Smooth muscle cell (in vitro differentiated cells): Measurements from ENCODE around the gene GNPTG. TPM values are rescaled to one million over a fixed set of nuclear protein-coding genes. Genes with fewer than 3 reads are reported as not detected.
A peak's percentile ranks its signal among the peaks of the same experiment; 100 is the strongest.

Experiments used
- DNase-seq: peaks from one replicate; lab custom pipeline; 2025; ENCODE audit not compliant: unreplicated experiment; lab: John Stamatoyannopoulos, UW
- H2AFZ ChIP-seq: fragments of 200-600 bp; sonication (generic); 2 replicates; pipeline ENCODE4 v1.6.0; 2016; ENCODE audit warnings: antibody characterized with exemption, low read depth, mild to moderate bottlenecking
- H3F3A ChIP-seq: fragments of 200-600 bp; sonication (generic); 2 replicates; pipeline ENCODE4 v1.6.0; 2017; ENCODE audit warnings: antibody characterized with exemption, low read depth
- H3K27ac ChIP-seq: fragments of 200-600 bp; sonication (generic); 2 replicates; pipeline ENCODE4 v1.5.1; 2016; ENCODE audit warnings: low read depth, mild to moderate bottlenecking
- H3K27me3 ChIP-seq: fragments of 200-600 bp; sonication (generic); 2 replicates; pipeline ENCODE4 v1.6.1; 2016; ENCODE audit warnings: low read depth, mild to moderate bottlenecking
- H3K36me3 ChIP-seq: fragments of 200-600 bp; sonication (generic); 2 replicates; pipeline ENCODE4 v1.5.1; 2016; ENCODE audit warnings: low read depth
- H3K4me1 ChIP-seq: fragments of 200-600 bp; sonication (generic); 2 replicates; pipeline ENCODE4 v1.5.1; 2016; ENCODE audit warnings: low read depth
- H3K4me2 ChIP-seq: fragments of 200-600 bp; sonication (generic); 2 replicates; pipeline ENCODE4 v1.6.0; 2016; ENCODE audit warnings: mild to moderate bottlenecking
- H3K4me3 ChIP-seq: fragments of 200-600 bp; sonication (generic); 2 replicates; pipeline ENCODE4 v1.5.1; 2016; ENCODE audit warnings: mild to moderate bottlenecking
- H3K79me2 ChIP-seq: fragments of 200-600 bp; sonication (generic); 2 replicates; pipeline ENCODE4 v1.6.0; 2016; ENCODE audit warnings: low read depth, mild to moderate bottlenecking
- H3K9ac ChIP-seq: fragments of 200-600 bp; sonication (generic); 2 replicates; pipeline ENCODE4 v1.6.0; 2016; ENCODE audit warnings: low read depth
- H3K9me3 ChIP-seq: fragments of 200-600 bp; sonication (generic); replicated peaks from 2 replicates; pipeline ENCODE4 v1.5.1; 2016; ENCODE audit warnings: low read depth
- H4K20me1 ChIP-seq: fragments of 200-600 bp; sonication (generic); 2 replicates; pipeline ENCODE4 v1.6.0; 2016; ENCODE audit warnings: low read depth
- WGBS: methylation state at CpG from one replicate; pipeline ENCODE4 v1.1.7; 2016; ENCODE audit warnings: low lambda C conversion rate; 5-methylcytosine and 5-hydroxymethylcytosine counted together
- polyA plus RNA-seq: library from polyadenylated mRNA; unstranded; fragments of >200 nt; fragmentation: Nextera tagmentation; extraction: Ambion mirVana; gene quantifications from 2 replicates; pipeline ENCODE4 v1.2.1, GENCODE V29; 2016
- total RNA-seq: library from RNA; depleted of rRNA; stranded (reverse); fragments of >200 nt; gene quantifications from 2 replicates; pipeline ENCODE4 v1.2.3, GENCODE V29; 2014
- TF ChIP-seq, protein P1 (sequence below): fragments of 200-600 bp; sonication (generic); IDR thresholded peaks from 2 replicates; pipeline ENCODE4 v1.5.1; 2017; ENCODE audit warnings: borderline replicate concordance, mild to moderate bottlenecking, antibody characterized with exemption; ENCODE audit not compliant: insufficient read depth, poor library complexity, severe bottlenecking

GNPTG gene
- total and polyA plus RNA-seq, 2 experiments from 2014 or later, result 28.0 to 73.3 TPM

DNA sequence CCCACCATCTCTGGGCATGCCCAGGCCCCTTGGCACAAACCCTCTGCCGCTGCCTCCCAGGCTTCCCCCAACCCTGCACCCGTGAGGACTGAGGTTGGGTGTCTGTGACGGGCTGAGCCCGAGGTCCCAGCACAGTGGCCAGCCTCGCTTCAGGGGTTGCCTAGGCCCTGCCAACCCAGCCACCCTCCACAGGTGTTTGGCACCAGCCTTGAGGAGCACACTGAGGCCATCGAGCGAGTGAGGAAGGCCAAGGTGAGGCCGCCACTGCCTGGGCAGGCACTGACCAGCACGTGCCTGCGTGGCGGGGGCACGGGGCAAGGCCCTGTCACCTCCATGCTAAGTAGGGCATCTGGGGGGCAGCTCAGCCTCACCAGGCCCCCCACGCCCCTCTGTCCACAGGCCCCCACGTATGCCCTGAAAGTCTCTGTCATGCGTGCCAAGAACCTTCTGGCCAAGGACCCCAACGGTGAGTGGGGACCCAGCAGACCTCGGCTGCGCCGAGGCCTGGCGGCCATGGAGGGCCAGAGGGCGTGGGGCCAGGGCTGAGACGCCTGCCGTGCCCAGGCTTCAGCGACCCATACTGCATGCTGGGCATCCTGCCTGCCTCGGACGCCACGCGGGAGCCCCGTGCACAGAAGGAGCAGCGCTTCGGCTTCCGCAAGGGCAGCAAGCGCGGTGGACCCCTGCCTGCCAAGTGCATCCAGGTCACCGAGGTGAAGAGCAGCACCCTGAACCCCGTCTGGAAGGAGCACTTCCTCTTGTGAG, 10.8 kb upstream of the GNPTG start:
- no peaks in the 10 kb centered on the region for H3K36me3 ChIP-seq
- H3K4me3 ChIP-seq, result no peak overlapping the region
- H3K4me1 ChIP-seq, result no peaks in the 10 kb centered on the region
- 90% methylated on average over 32 of the region's 36 CpGs for WGBS
- no peaks in the 10 kb centered on the region for H4K20me1 ChIP-seq
- no peaks in the 10 kb centered on the region for H3K79me2 ChIP-seq
- no peak overlapping the region for H2AFZ ChIP-seq
- no peak overlapping the region for H3K27ac ChIP-seq
- no peak overlapping the region for H3K9ac ChIP-seq
- H3K4me2 ChIP-seq, result no peak overlapping the region
- no peaks in the 10 kb centered on the region for H3K9me3 ChIP-seq
- H3F3A ChIP-seq, result no peaks in the 10 kb centered on the region
- H3K27me3 ChIP-seq, result peaks cover 14% of the 10 kb centered on the region
- DNase-seq, result no peak
- TF ChIP-seq, protein P1, sequence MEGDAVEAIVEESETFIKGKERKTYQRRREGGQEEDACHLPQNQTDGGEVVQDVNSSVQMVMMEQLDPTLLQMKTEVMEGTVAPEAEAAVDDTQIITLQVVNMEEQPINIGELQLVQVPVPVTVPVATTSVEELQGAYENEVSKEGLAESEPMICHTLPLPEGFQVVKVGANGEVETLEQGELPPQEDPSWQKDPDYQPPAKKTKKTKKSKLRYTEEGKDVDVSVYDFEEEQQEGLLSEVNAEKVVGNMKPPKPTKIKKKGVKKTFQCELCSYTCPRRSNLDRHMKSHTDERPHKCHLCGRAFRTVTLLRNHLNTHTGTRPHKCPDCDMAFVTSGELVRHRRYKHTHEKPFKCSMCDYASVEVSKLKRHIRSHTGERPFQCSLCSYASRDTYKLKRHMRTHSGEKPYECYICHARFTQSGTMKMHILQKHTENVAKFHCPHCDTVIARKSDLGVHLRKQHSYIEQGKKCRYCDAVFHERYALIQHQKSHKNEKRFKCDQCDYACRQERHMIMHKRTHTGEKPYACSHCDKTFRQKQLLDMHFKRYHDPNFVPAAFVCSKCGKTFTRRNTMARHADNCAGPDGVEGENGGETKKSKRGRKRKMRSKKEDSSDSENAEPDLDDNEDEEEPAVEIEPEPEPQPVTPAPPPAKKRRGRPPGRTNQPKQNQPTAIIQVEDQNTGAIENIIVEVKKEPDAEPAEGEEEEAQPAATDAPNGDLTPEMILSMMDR, result no peak

DNA sequence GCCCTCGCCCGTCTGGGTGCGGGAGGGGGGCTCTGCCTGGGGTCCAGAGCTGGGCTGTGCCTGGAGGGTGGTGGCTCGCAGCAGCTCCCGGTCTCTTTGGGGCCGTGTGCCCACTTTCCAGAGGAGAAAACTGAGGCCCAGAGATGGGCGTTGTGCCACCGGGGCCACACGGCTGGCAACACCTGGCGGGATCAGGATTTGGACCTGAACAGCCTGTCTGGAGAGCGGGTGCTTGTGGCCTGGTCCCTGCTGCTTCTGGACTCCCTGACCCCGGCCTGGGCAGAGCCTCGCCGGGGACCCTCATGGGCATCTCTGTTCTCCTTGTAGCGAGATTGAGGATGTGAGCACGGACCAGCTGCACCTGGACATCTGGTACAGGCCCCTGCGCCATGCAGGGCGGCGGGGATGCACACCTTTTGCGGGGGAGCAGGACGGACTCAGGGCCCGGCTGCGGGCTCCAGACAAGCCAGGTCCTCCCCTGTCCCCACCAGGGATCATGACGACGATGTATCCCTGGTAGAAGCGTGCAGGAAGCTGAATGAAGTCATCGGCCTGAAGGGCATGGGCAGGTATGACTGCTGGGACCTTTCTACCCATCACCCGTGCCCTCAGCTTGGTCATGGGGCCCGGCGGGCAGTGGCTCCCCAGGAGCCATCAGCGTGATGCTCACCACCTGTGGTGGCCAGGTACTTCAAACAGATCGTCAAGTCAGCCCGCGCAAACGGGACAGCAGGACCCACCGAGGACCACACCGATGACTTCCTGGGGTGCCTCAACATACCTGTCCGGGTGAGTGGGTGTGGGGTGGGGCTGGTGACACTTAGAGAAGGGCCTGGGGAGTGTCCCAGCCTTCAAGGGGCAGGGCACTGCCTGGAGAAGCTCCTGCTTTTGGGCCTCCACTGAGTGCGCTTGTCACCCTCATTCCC, 10.0 kb upstream of the GNPTG start:
- H3K36me3 ChIP-seq, result no peaks in the 10 kb centered on the region
- peaks cover 6% of the 10 kb centered on the region for H3K27me3 ChIP-seq
- DNase-seq, result no peak
- no peaks in the 10 kb centered on the region for H3K4me1 ChIP-seq
- no peak overlapping the region for H3K4me2 ChIP-seq
- no peaks in the 10 kb centered on the region for H3K9me3 ChIP-seq
- no peaks in the 10 kb centered on the region for H3F3A ChIP-seq
- WGBS, result 89% methylated on average over 39 of the region's 39 CpGs
- H3K27ac ChIP-seq, result no peak overlapping the region
- no peak overlapping the region for H2AFZ ChIP-seq
- TF ChIP-seq, protein P1, result no peak
- no peaks in the 10 kb centered on the region for H4K20me1 ChIP-seq
- no peaks in the 10 kb centered on the region for H3K79me2 ChIP-seq
- no peak overlapping the region for H3K4me3 ChIP-seq
- no peak overlapping the region for H3K9ac ChIP-seq

DNA sequence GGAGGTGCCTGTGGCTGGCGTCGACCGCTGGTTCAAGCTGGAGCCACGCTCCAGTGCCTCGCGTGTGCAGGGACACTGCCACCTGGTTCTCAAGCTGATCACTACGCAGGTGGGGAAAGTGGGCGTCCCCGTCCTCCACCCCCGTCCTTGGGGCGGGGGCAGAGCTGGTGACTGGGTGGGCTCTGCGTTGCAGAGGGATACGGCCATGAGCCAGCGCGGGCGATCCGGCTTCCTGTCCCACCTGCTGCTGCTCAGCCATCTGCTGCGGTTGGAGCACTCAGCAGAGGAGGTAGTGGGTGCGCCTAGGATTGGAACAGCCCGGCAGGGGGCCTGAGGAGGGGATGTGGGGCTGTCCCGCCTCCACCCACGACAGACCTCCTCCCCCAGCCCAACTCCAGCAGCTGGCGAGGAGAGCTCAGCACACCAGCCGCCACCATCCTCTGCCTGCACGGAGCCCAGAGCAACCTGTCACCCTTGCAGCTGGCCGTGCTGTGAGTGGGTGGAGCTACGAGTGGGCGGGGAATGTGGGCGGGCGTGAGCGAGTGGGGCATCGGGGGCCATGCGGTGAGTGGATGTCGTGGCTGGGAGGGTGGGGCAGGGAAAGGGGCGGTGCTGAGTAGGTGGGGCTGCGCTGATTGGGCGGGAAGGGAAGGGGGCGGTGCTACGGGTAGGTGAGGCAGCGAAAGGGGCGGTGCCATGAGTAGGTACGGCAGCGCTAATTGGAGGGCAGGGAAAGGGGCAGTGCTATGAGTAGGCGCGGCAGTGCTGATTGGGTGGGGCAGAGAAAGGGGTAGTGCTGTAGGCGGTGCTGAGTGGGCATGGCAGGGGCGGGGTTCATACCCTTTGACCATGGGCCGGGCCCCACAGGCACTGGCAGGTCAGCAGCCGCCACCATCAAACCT, 9.0 kb upstream of the GNPTG start:
- DNase-seq, result peak; percentile 23
- H3K36me3 ChIP-seq, result no peaks in the 10 kb centered on the region
- peak overlapping the region; percentile 80 for H3K4me2 ChIP-seq
- 12% methylated on average over 34 of the region's 49 CpGs for WGBS
- no peaks in the 10 kb centered on the region for H4K20me1 ChIP-seq
- no peaks in the 10 kb centered on the region for H3K27me3 ChIP-seq
- H3K4me1 ChIP-seq, result no peaks in the 10 kb centered on the region
- H3K9ac ChIP-seq, result no peak overlapping the region
- TF ChIP-seq, protein P1, result no peak
- no peaks in the 10 kb centered on the region for H3F3A ChIP-seq
- H3K27ac ChIP-seq, result no peak overlapping the region
- no peaks in the 10 kb centered on the region for H3K79me2 ChIP-seq
- no peaks in the 10 kb centered on the region for H3K9me3 ChIP-seq
- H2AFZ ChIP-seq, result no peak overlapping the region
- H3K4me3 ChIP-seq, result peak overlapping the region; percentile 37
